Spleen (tissue), 11 donors: ENCODE data around the gene MED10. TPM values are rescaled to one million over a fixed set of nuclear protein-coding genes. Genes with fewer than 3 reads are reported as not detected.

ENCODE experiments used
- DNase-seq: peaks from one replicate; pipeline ENCODE4 v3.0.0-alpha.2; 2020
- H3K27ac ChIP-seq, 8 donors: fragments of 200-600 bp; sonication (generic) in 7 of 8; 1 replicate in 4 of 8; 2 replicates in 4 of 8; pipeline versions ENCODE4 v1.5.0 to v1.8.0; 2016 to 2021; ENCODE audit warnings: inconsistent platforms in 4 of 8, mild to moderate bottlenecking in 4 of 8, moderate library complexity in 1 of 8
- H3K27me3 ChIP-seq, 7 donors: fragments of 200-600 bp; sonication (generic) in 6 of 7; replicated peaks in 1 of 7; 1 replicate in 4 of 7; 2 replicates in 3 of 7; pipeline versions ENCODE4 v1.5.0 to v1.8.0; 2016 to 2021; ENCODE audit warnings: inconsistent platforms in 3 of 7, mild to moderate bottlenecking in 1 of 7
- H3K36me3 ChIP-seq, 6 donors: fragments of 200-600 bp; sonication (generic) in 5 of 6; 1 replicate in 4 of 6; 2 replicates in 2 of 6; pipeline versions ENCODE4 v1.5.0 to v1.8.0; 2016 to 2021; ENCODE audit warnings: inconsistent platforms in 2 of 6
- H3K4me1 ChIP-seq, 6 donors: fragments of 200-600 bp; sonication (generic) in 5 of 6; 1 replicate in 3 of 6; 2 replicates in 3 of 6; pipeline versions ENCODE4 v1.5.0 to v1.8.0; 2016 to 2021; ENCODE audit warnings: inconsistent platforms in 3 of 6
- H3K4me3 ChIP-seq, 8 donors: fragments of 200-600 bp; sonication (generic) in 7 of 8; 1 replicate in 4 of 8; 2 replicates in 4 of 8; pipeline versions ENCODE4 v1.5.0 to v1.8.0; 2016 to 2021; ENCODE audit warnings: inconsistent platforms in 4 of 8, mild to moderate bottlenecking in 4 of 8, moderate library complexity in 2 of 8
- H3K9me3 ChIP-seq, 8 donors: fragments of 200-600 bp; sonication (generic) in 7 of 8; 1 replicate in 4 of 8; 2 replicates in 4 of 8; pipeline versions ENCODE4 v1.5.0 to v1.8.0; 2016 to 2021; ENCODE audit warnings: inconsistent platforms in 4 of 8
- CTCF ChIP-seq, 11 experiments: fragments of 200-600 bp in 7 of 11; fragments of 450-650 bp in 4 of 11; sonication (generic) in 4 of 11; IDR thresholded peaks in 8 of 11; conservative IDR thresholded peaks in 3 of 11; 1 replicate in 7 of 11; 2 replicates in 4 of 11; pipeline versions ENCODE4 v1.4.0 to v1.8.0; 2016 to 2021; ENCODE audit warnings: antibody characterized with exemption in 11 of 11, inconsistent platforms in 4 of 11, mild to moderate bottlenecking in 1 of 11
- POLR2A ChIP-seq, 3 donors: fragments of 450-650 bp; IDR thresholded peaks; one replicate each; pipeline ENCODE4 v1.5.1; 2017; ENCODE audit warnings: antibody characterized with exemption in 3 of 3, mild to moderate bottlenecking in 1 of 3
- POLR2AphosphoS5 ChIP-seq, 3 donors: sonication (generic); formaldehyde crosslinking; IDR thresholded peaks; one replicate each; pipeline ENCODE4 v1.5.1; 2017; ENCODE audit warnings: antibody characterized with exemption in 3 of 3
- WGBS, 5 donors: extraction: QIAGEN DNeasy Blood & Tissue Kit in 3 of 5; methylation state at CpG; one replicate each; pipeline versions ENCODE4 v1.1.5 to v1.1.7; 2013 to 2018; 5-methylcytosine and 5-hydroxymethylcytosine counted together
- intact Hi-C: fragments of 100-400 bp; cut with DNase I; formaldehyde crosslinking; loops from one replicate; pipeline ENCODE4 v1.15.0; 2023; ENCODE audit warnings: low total_unique reads
- polyA plus RNA-seq, 3 donors: library from polyadenylated mRNA; stranded (reverse); fragments of 200-250 nt; gene quantifications; one replicate each; pipeline ENCODE4 v1.2.1, GENCODE V29; 2013
- total RNA-seq, 7 donors: library from RNA; depleted of rRNA in 3 of 7; stranded (reverse); fragments of >200 nt in 3 of 7; fragmentation: NEBNext Ultra II Directional in 4 of 7; extraction: Animal tissue kit (Norgen Biotek cat#: 25700) in 4 of 7; gene quantifications; one replicate each; pipeline versions ENCODE4 v1.1.0 to v1.2.1, GENCODE V29; 2016 to 2021
- donor health status: healthy with polysubstance abuse.
- donor health status: DM: no; HTN: no; CAD: no; lungs with moderate emphysema.
- donor health status: DM: no; HTN: no; CAD: no.
- donor health status: Bipolar disorder and iron deficiency.
- donor health status: healthy.
- donor health status: DM: no; HTN: no; CAD: no.
- donor health status: DM: yes; HTN: yes; CAD: no.

Gene MED10
- total and polyA plus RNA-seq, 10 donors: 31.9 to 50.4 (median 43.6) TPM

- intact Hi-C loops: no loop called here
- 92 to 96% (median 95%) methylated on average over 4 of the region's 4 CpGs for WGBS, 5 donors
- Histone ChIP-seq H3K4me3 (no peak overlapping the region), H3K4me1 (no peaks in the 10 kb centered on the region), H3K27ac (no peak overlapping the region), H3K27me3 (no peaks in the 10 kb centered on the region), H3K36me3 (peaks cover 0 to 9% (median 0%) of the 10 kb centered on the region in 6 donors), H3K9me3 (no peaks in the 10 kb centered on the region)
- TF ChIP-seq POLR2AphosphoS5 (IDR thresholded peaks at IDR 0.05) (no peak), CTCF (IDR thresholded peaks at IDR 0.05 in 8 of 11, conservative IDR thresholded peaks at IDR 0.05 in 3 of 11) (no peak), POLR2A (IDR thresholded peaks at IDR 0.05) (no peak)
- DNase-seq: no peak
Observed at GRCh38 chr5:6347165-6347564, 31.2 kb downstream of the MED10 start.

GRCh38 chr5:6344593-6344989, 33.8 kb downstream of the MED10 start:
- no peaks in the 10 kb centered on the region for H3K36me3 ChIP-seq
- no peaks in the 10 kb centered on the region for H3K27me3 ChIP-seq
- no peaks in the 10 kb centered on the region for H3K9me3 ChIP-seq
- intact Hi-C loops: no loop called here
- DNase-seq: no peak
- WGBS, 5 donors: 75 to 90% (median 85%) methylated on average over 5 of the region's 5 CpGs
- no peak overlapping the region for H3K4me3 ChIP-seq
- TF ChIP-seq CTCF (IDR thresholded peaks at IDR 0.05 in 8 of 11, conservative IDR thresholded peaks at IDR 0.05 in 3 of 11): no peak
- TF ChIP-seq POLR2A (IDR thresholded peaks at IDR 0.05): no peak
- TF ChIP-seq POLR2AphosphoS5 (IDR thresholded peaks at IDR 0.05): no peak
- no peaks in the 10 kb centered on the region for H3K4me1 ChIP-seq
- H3K27ac ChIP-seq: no peak overlapping the region

GRCh38 chr5:6343951-6344592, 34.3 kb downstream of the MED10 start:
- H3K9me3 ChIP-seq: no peaks in the 10 kb centered on the region
- no peaks in the 10 kb centered on the region for H3K4me1 ChIP-seq
- H3K27me3 ChIP-seq: no peaks in the 10 kb centered on the region
- H3K36me3 ChIP-seq: no peaks in the 10 kb centered on the region
- no peak overlapping the region for H3K4me3 ChIP-seq
- 81 to 92% (median 85%) methylated on average over 11 of the region's 11 CpGs for WGBS, 5 donors
- DNase-seq: no peak
- TF ChIP-seq POLR2A (IDR thresholded peaks at IDR 0.05) (no peak), CTCF (IDR thresholded peaks at IDR 0.05 in 8 of 11, conservative IDR thresholded peaks at IDR 0.05 in 3 of 11) (no peak), POLR2AphosphoS5 (IDR thresholded peaks at IDR 0.05) (no peak)
- H3K27ac ChIP-seq: no peak overlapping the region
- intact Hi-C loops: no loop called here

- intact Hi-C loops: no loop called here
- Histone ChIP-seq H3K36me3 (no peaks in the 10 kb centered on the region), H3K4me3 (no peak overlapping the region), H3K4me1 (no peaks in the 10 kb centered on the region), H3K9me3 (no peaks in the 10 kb centered on the region), H3K27me3 (no peaks in the 10 kb centered on the region), H3K27ac (no peak overlapping the region)
- no peak for DNase-seq
- WGBS, 5 donors: 82 to 89% (median 87%) methylated on average over 14 of the region's 14 CpGs
- TF ChIP-seq CTCF (IDR thresholded peaks at IDR 0.05 in 8 of 11, conservative IDR thresholded peaks at IDR 0.05 in 3 of 11) (no peak), POLR2AphosphoS5 (IDR thresholded peaks at IDR 0.05) (no peak), POLR2A (IDR thresholded peaks at IDR 0.05) (no peak)
Observed at GRCh38 chr5:6342689-6343315, 35.5 kb downstream of the MED10 start.
